ENCODE data around the gene STYX. TPM values are rescaled to one million over a fixed set of nuclear protein-coding genes. Genes with fewer than 3 reads are reported as not detected.

Gene STYX
- total and polyA plus RNA-seq, 2 experiments from 2014 or later: 23.3 to 40.2 TPM

GRCh38 chr14:52791223-52792096 is 61.5 kb downstream of the STYX start, which contains the start of gene GNPNAT1:
TSS of gene GNPNAT1 (minus strand) at chr14:52791607. CDS start at chr14:52784650, 6,957 bp downstream.
- Histone ChIP-seq H3K36me3 (ENCODE audit: insufficient read depth) (no peaks in the 10 kb centered on the region), H3K4me1 (ENCODE audit: insufficient read depth) (peaks cover 19% of the 10 kb centered on the region), H4K20me1 (replicated peaks; ENCODE audit: insufficient read depth) (peaks cover 6% of the 10 kb centered on the region; the same call in 1 of the 2 replicates), H3K27ac (ENCODE audit: low read depth) (peak within 1 kb of the TSS; percentile 83; the same call in 1 of the 2 replicates), H3K4me2 (peak within 1 kb of the TSS; percentile 80), H3K4me3 (peak within 1 kb of the TSS; percentile 68), H2AFZ (peak within 1 kb of the TSS; percentile 97), H3K27me3 (ENCODE audit: insufficient read depth) (no peaks in the 10 kb centered on the region), H3K79me2 (replicated peaks; ENCODE audit: insufficient read depth) (peaks cover 42% of the 10 kb centered on the region), H3K9me2 (ENCODE audit: insufficient read depth) (no peaks in the 10 kb centered on the region), H3F3A (replicated peaks; ENCODE audit: low read depth) (no peaks in the 10 kb centered on the region)
- Mint-ChIP-seq H3K27me3 (ENCODE audit: insufficient read depth, low read depth, poor library complexity) (peaks cover 3% of the 10 kb centered on the region), H3K27ac (peak within 1 kb of the TSS; percentile 98), H3K9me3 (no peaks in the 10 kb centered on the region; the same call in 2 of the 3 replicates), H3K4me1 (peaks cover 15% of the 10 kb centered on the region), H3K36me3 (ENCODE audit: low read depth) (peaks cover 4% of the 10 kb centered on the region; the same call in 2 of the 3 replicates), H3K4me3 (peak within 1 kb of the TSS; percentile 84)
- ATAC-seq: peak; percentile 92
- DNase-seq (ENCODE audit: low spot score): peak; percentile 96
- TF ChIP-seq STAT1 (IDR thresholded peaks at IDR 0.05; ENCODE audit: unreplicated experiment) (no peak), POLR2AphosphoS5 (IDR thresholded peaks at IDR 0.05; ENCODE audit: low read depth) (peak; percentile 97), EZH2phosphoT487 (IDR thresholded peaks at IDR 0.05; ENCODE audit: unreplicated experiment) (no peak), NANOG (IDR thresholded peaks at IDR 0.05; ENCODE audit: borderline replicate concordance) (no peak; the same call in 1 of the 2 replicates), JUNB (IDR thresholded peaks at IDR 0.05; ENCODE audit: unreplicated experiment) (no peak), ZNF462 (CRISPR knock-in tag; IDR thresholded peaks at IDR 0.05) (no peak), ETS1 (IDR thresholded peaks at IDR 0.05) (0 out of 2 replicates have a peak, but pooled peaks have one; percentile 15), CTCF (conservative IDR thresholded peaks at IDR 0.05; ENCODE audit: low read depth in 2 of 2) (no peak), CREB1 (CRISPR knock-in tag; IDR thresholded peaks at IDR 0.05; ENCODE audit: low read depth) (peak; percentile 35; the same call in 1 of the 2 replicates)

Data from GM23338 (cell line).